Esophagus squamous epithelium (tissue), 4 donors: Measurements from ENCODE around the gene FOXP1.

Source experiments
- POLR2A ChIP-seq, 4 donors: fragments of 450-650 bp; IDR thresholded peaks; one replicate each; pipeline ENCODE4 v1.6.1; 2017; ENCODE audit warnings: antibody characterized with exemption in 4 of 4, mild to moderate bottlenecking in 4 of 4, moderate library complexity in 3 of 4
- TF ChIP-seq, protein P1 (sequence below), 6 experiments: fragments of 450-650 bp in 4 of 6; fragments of 200-600 bp in 2 of 6; sonication (generic) in 2 of 6; IDR thresholded peaks; one replicate each; pipeline ENCODE4 v1.5.1; 2016 to 2019; ENCODE audit warnings: antibody characterized with exemption in 6 of 6, mild to moderate bottlenecking in 4 of 6, moderate library complexity in 4 of 6

DNA sequence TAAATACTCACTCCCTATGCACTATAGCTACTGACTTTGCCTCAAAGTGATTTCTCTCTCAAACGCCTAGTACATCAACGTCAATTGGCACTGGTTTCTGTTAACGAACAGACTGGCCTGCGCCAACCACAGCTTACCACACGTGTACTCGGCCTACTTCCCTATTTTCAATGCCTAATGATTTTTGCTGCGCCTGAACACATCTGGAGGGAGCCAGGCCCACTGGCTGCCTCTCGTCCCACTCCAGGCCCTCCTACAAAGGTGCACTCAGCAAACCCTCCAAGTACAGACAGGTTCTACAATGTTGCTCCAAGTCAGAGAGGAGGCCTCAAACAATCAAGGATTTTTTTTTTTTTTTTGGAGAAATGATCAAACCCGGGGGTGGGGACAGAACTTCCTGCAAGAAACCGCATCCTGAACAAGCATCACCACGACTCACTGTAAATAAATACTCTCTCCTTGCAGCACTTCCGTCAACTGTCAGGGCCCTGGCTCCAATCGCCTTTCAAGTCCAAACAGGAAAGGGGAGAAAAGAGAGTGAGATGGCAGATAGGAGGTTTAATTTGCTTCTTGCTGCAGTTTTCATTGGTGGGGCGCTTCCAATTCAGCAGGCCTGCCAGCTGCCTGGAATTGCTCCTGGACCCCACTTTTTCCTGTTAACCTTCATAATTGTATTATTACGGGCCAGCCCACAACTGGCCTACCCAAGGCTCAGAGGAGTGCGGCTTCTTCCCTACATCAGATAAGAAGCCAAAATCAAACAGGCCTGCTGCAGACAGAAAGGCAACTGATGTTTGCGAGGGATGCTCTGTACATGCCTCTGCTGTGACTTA lies 139.3 kb downstream of the FOXP1 start:
- TF ChIP-seq POLR2A (IDR thresholded peaks at IDR 0.05): no peak
- TF ChIP-seq, protein P1, sequence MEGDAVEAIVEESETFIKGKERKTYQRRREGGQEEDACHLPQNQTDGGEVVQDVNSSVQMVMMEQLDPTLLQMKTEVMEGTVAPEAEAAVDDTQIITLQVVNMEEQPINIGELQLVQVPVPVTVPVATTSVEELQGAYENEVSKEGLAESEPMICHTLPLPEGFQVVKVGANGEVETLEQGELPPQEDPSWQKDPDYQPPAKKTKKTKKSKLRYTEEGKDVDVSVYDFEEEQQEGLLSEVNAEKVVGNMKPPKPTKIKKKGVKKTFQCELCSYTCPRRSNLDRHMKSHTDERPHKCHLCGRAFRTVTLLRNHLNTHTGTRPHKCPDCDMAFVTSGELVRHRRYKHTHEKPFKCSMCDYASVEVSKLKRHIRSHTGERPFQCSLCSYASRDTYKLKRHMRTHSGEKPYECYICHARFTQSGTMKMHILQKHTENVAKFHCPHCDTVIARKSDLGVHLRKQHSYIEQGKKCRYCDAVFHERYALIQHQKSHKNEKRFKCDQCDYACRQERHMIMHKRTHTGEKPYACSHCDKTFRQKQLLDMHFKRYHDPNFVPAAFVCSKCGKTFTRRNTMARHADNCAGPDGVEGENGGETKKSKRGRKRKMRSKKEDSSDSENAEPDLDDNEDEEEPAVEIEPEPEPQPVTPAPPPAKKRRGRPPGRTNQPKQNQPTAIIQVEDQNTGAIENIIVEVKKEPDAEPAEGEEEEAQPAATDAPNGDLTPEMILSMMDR (IDR thresholded peaks at IDR 0.05): no peak
